Caco-2 (cell line): Measurements from ENCODE around the gene FBXL19. TPM values are rescaled to one million over a fixed set of nuclear protein-coding genes. Genes with fewer than 3 reads are reported as not detected.

Experiments
- BruUV-seq: library from RNA; stranded (reverse); fragments of 400-500 nt; replicated peaks from 2 replicates; lab custom pipeline; 2021; lab: Mats Ljungman, UMichigan
- CTCF ChIA-PET: fragments of 300-600 bp; sonication (Branson Sonifier 250); formaldehyde crosslinking; loops from one replicate; lab custom pipeline; 2022; ENCODE audit warnings: antibody characterized with exemption; lab: Charles Lee
- POLR2A ChIA-PET: fragments of 300-600 bp; sonication (Branson Sonifier 250); formaldehyde crosslinking; loops from one replicate; lab custom pipeline; 2022; ENCODE audit warnings: antibody characterized with exemption; lab: Charles Lee
- DNase-seq, 2 experiments: peaks; one replicate each; pipeline versions ENCODE4 v3.0.0 to v3.0.0-alpha.2; 2020 to 2022
- H3K27me3 ChIP-seq: replicated peaks from 2 replicates; pipeline ENCODE4 v1.6.0; 2011; ENCODE audit warnings: low read length; ENCODE audit not compliant: control insufficient read depth, insufficient read depth
- H3K36me3 ChIP-seq: 2 replicates; pipeline ENCODE4 v1.5.1; 2011; ENCODE audit warnings: low read length; ENCODE audit not compliant: control insufficient read depth, insufficient read depth
- H3K4me1 ChIP-seq: fragments of 250-450 bp; sonication (Bioruptor Pico); 2 replicates; pipeline ENCODE4 v1.5.1; 2020; ENCODE audit warnings: mild to moderate bottlenecking
- H3K4me3 ChIP-seq: 2 replicates; pipeline ENCODE4 v1.5.1; 2011; ENCODE audit warnings: low read depth, mild to moderate bottlenecking, control low read depth, low read length
- H3K9me3 ChIP-seq: fragments of 250-450 bp; sonication (Bioruptor Pico); 2 replicates; pipeline ENCODE4 v1.5.1; 2020; ENCODE audit warnings: mild to moderate bottlenecking, moderate library complexity
- H3K27ac Mint-ChIP-seq: one replicate; pipeline ENCODE4 v1.8.0; 2022; ENCODE audit warnings: mixed read lengths; ENCODE audit not compliant: unreplicated experiment
- H3K27me3 Mint-ChIP-seq: one replicate; pipeline ENCODE4 v1.8.0; 2022; ENCODE audit warnings: mixed read lengths; ENCODE audit not compliant: insufficient read depth, unreplicated experiment
- H3K36me3 Mint-ChIP-seq: one replicate; pipeline ENCODE4 v1.8.0; 2022; ENCODE audit warnings: mild to moderate bottlenecking, mixed read lengths; ENCODE audit not compliant: insufficient read depth, unreplicated experiment
- H3K4me1 Mint-ChIP-seq: one replicate; pipeline ENCODE4 v1.8.0; 2022; ENCODE audit warnings: low read depth, mixed read lengths; ENCODE audit not compliant: unreplicated experiment
- H3K4me3 Mint-ChIP-seq: one replicate; pipeline ENCODE4 v1.8.0; 2022; ENCODE audit warnings: mild to moderate bottlenecking, moderate library complexity, mixed read lengths; ENCODE audit not compliant: unreplicated experiment
- H3K9me3 Mint-ChIP-seq: one replicate; pipeline ENCODE4 v1.8.0; 2022; ENCODE audit warnings: mixed read lengths; ENCODE audit not compliant: unreplicated experiment
- CTCF ChIP-seq, 2 experiments: fragments of 200-600 bp in 1 of 2; IDR thresholded peaks; 1 replicate in 1 of 2; 2 replicates in 1 of 2; pipeline versions ENCODE4 v1.5.1 to v1.8.0; 2011 to 2022; ENCODE audit warnings: antibody characterized with exemption in 1 of 2, control low read depth in 1 of 2, inconsistent platforms in 1 of 2, low read depth in 1 of 2, low read length in 1 of 2, mild to moderate bottlenecking in 1 of 2, moderate library complexity in 1 of 2; ENCODE audit not compliant: insufficient read depth in 1 of 2, severe bottlenecking in 1 of 2, unreplicated experiment in 1 of 2
- intact Hi-C: fragments of 100-400 bp; cut with micrococcal nuclease; formaldehyde crosslinking; loops from one replicate; pipeline ENCODE4 v1.10.0; 2022; ENCODE audit not compliant: unreplicated experiment
- total RNA-seq: library from RNA; stranded (reverse); gene quantifications from 2 replicates; pipeline ENCODE4 v1.2.3, GENCODE V29; 2022

The FBXL19 gene
- total RNA-seq, 1 experiment from 2014 or later = 20.2 TPM

GRCh38 chr16:30967795-30968194 is 44.4 kb downstream of the FBXL19 start:
- H3K27ac Mint-ChIP-seq = peak overlapping the region; percentile 37
- Histone ChIP-seq H3K9me3 (no peaks in the 10 kb centered on the region), H3K27me3 (no peaks in the 10 kb centered on the region), H3K4me3 (no peak overlapping the region), H3K36me3 (peaks cover 3% of the 10 kb centered on the region), H3K4me1 (no peaks in the 10 kb centered on the region)
- H3K36me3 Mint-ChIP-seq = peaks cover 80% of the 10 kb centered on the region
- no peak for TF ChIP-seq CTCF (IDR thresholded peaks at IDR 0.05; ENCODE audit: insufficient read depth in 1 of 2, low read depth in 1 of 2, low read length in 1 of 2, severe bottlenecking in 1 of 2, unreplicated experiment in 1 of 2)
- intact Hi-C loops = no loop called here
- no peaks in the 10 kb centered on the region for H3K27me3 Mint-ChIP-seq
- H3K4me3 Mint-ChIP-seq = no peak overlapping the region
- H3K9me3 Mint-ChIP-seq = no peaks in the 10 kb centered on the region
- no TSS peak for BruUV-seq
- no peaks in the 10 kb centered on the region for H3K4me1 Mint-ChIP-seq
- ChIA-PET POLR2A (no interaction called here), CTCF (no interaction called here)
- DNase-seq = no peak

GRCh38 chr16:30969246-30969842 is 46.0 kb downstream of the FBXL19 start:
- H3K27me3 Mint-ChIP-seq = no peaks in the 10 kb centered on the region
- H3K27ac Mint-ChIP-seq = no peak overlapping the region
- Histone ChIP-seq H3K27me3 (no peaks in the 10 kb centered on the region), H3K4me3 (no peak overlapping the region), H3K36me3 (peaks cover 4% of the 10 kb centered on the region), H3K4me1 (no peaks in the 10 kb centered on the region), H3K9me3 (no peaks in the 10 kb centered on the region)
- H3K36me3 Mint-ChIP-seq = peaks cover 84% of the 10 kb centered on the region
- BruUV-seq = no TSS peak
- H3K4me3 Mint-ChIP-seq = no peak overlapping the region
- no peaks in the 10 kb centered on the region for H3K9me3 Mint-ChIP-seq
- ChIA-PET CTCF (interaction anchor here (0.7 kb wide), 1 partner anchor 124 kb away, joined by 4 read pairs; no protein-coding TSS in a partner anchor), POLR2A (no interaction called here)
- no peak for DNase-seq
- no peaks in the 10 kb centered on the region for H3K4me1 Mint-ChIP-seq
- intact Hi-C loops = no loop called here
- no peak for TF ChIP-seq CTCF (IDR thresholded peaks at IDR 0.05; ENCODE audit: insufficient read depth in 1 of 2, low read depth in 1 of 2, low read length in 1 of 2, severe bottlenecking in 1 of 2, unreplicated experiment in 1 of 2)

GRCh38 chr16:30971298-30971697 is 47.9 kb downstream of the FBXL19 start:
- Mint-ChIP-seq H3K4me1 (no peaks in the 10 kb centered on the region), H3K36me3 (peaks cover 83% of the 10 kb centered on the region), H3K9me3 (no peaks in the 10 kb centered on the region), H3K27ac (no peak overlapping the region), H3K27me3 (no peaks in the 10 kb centered on the region), H3K4me3 (no peak overlapping the region)
- no peaks in the 10 kb centered on the region for H3K4me1 ChIP-seq
- intact Hi-C loops = no loop called here
- H3K27me3 ChIP-seq = no peaks in the 10 kb centered on the region
- POLR2A ChIA-PET = no interaction called here
- H3K4me3 ChIP-seq = no peak overlapping the region
- no peak for DNase-seq
- peaks cover 5% of the 10 kb centered on the region for H3K36me3 ChIP-seq
- BruUV-seq = no TSS peak
- H3K9me3 ChIP-seq = no peaks in the 10 kb centered on the region
- TF ChIP-seq CTCF (IDR thresholded peaks at IDR 0.05; ENCODE audit: insufficient read depth in 1 of 2, low read depth in 1 of 2, low read length in 1 of 2, severe bottlenecking in 1 of 2, unreplicated experiment in 1 of 2) = no peak
- CTCF ChIA-PET = no interaction called here
